Cardiac muscle cell (in vitro differentiated cells and primary cell): ENCODE measurements around the gene TGFB2. TPM values are rescaled to one million over a fixed set of nuclear protein-coding genes. Genes with fewer than 3 reads are reported as not detected.

Experiments
- DNase-seq, 2 donors: peaks; one replicate each; pipeline versions ENCODE4 v3.0.0 to v3.0.0-alpha.2; 2010 to 2017; ENCODE audit warnings: low read depth in 1 of 2, low spot score in 1 of 2
- H3K27ac ChIP-seq: fragments of 200-600 bp; sonication (generic); 2 replicates; pipeline ENCODE4 v1.5.1; 2016
- H3K27me3 ChIP-seq: fragments of 200-600 bp; sonication (generic); 2 replicates; pipeline ENCODE4 v1.6.0; 2016; ENCODE audit warnings: control low read depth
- H3K36me3 ChIP-seq: fragments of 200-600 bp; sonication (generic); 2 replicates; pipeline ENCODE4 v1.5.1; 2016; ENCODE audit warnings: control low read depth
- H3K4me1 ChIP-seq: fragments of 200-600 bp; sonication (generic); 2 replicates; pipeline ENCODE4 v1.8.1; 2017; ENCODE audit warnings: low read depth, mild to moderate bottlenecking, mixed run types
- H3K4me3 ChIP-seq: fragments of 200-600 bp; sonication (generic); 2 replicates; pipeline ENCODE4 v1.5.1; 2016; ENCODE audit warnings: mild to moderate bottlenecking
- H3K9me3 ChIP-seq: fragments of 200-600 bp; sonication (generic); 2 replicates; pipeline ENCODE4 v1.5.1; 2017; ENCODE audit warnings: low read depth, mild to moderate bottlenecking, control low read depth
- polyA plus RNA-seq: library from polyadenylated mRNA; unstranded; fragments of >200 nt; fragmentation: Nextera tagmentation; extraction: Ambion mirVana; gene quantifications from 2 replicates; pipeline ENCODE4 v1.2.1, GENCODE V29; 2016
- total RNA-seq: library from RNA; depleted of rRNA; stranded (reverse); fragments of >200 nt; gene quantifications from 2 replicates; pipeline ENCODE4 v1.2.3, GENCODE V29; 2016
- TF ChIP-seq, protein P1 (sequence below): IDR thresholded peaks from 2 replicates; pipeline ENCODE4 v1.5.1; 2012; ENCODE audit warnings: low read depth, mild to moderate bottlenecking, low read length

TGFB2 gene
- total and polyA plus RNA-seq, 2 experiments from 2014 or later, result 132 to 171 TPM

DNA sequence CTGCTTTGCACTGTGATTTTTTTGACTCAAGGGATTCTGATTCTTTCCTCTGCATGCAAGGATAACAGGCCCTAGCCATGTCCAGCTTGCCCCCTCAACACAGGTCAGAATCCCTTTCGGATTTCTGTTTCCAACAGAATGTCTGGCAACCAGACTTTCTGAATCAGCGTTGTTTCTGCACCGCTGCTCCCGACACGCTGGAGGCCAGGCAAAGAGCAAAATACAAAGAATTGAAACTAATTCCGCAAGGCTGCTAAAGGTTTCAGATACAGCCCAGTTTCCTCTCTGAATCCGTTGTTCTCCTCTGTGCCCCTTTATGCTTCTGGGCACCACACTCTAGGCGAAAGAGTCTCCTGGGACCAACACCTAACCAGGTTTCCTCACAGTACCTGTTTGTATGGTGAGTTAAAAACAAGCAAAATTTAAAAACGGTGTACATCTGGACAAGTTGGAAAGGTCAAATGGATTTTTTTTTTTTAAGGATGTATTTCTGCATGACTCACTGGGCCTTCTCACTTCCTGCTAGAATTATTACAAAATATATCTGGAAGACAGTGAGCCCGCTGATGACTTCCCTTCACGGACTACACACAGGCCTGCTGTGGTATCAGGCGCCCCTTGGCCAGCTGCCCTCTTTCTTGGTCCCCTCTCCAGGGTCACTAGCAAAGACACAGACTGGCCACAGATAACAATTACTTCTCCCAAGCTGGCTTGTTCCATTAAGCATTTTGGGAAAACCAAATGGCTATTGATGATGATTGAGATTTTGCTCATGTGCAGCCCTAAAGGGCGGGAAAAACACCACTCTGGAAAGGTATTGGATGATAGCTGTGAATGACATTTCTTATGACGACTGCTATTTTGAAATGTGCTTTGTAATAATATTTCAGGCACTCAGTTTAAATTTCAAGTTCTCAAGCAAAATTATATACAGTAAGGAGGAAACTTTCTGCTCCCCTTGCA, 118.3 kb downstream of the TGFB2 start:
- H3K27me3 ChIP-seq, result no peaks in the 10 kb centered on the region
- peak in 1 of 2 donors; percentile 77 for DNase-seq
- peak overlapping the region; percentile 71 for H3K27ac ChIP-seq
- TF ChIP-seq, protein P1, sequence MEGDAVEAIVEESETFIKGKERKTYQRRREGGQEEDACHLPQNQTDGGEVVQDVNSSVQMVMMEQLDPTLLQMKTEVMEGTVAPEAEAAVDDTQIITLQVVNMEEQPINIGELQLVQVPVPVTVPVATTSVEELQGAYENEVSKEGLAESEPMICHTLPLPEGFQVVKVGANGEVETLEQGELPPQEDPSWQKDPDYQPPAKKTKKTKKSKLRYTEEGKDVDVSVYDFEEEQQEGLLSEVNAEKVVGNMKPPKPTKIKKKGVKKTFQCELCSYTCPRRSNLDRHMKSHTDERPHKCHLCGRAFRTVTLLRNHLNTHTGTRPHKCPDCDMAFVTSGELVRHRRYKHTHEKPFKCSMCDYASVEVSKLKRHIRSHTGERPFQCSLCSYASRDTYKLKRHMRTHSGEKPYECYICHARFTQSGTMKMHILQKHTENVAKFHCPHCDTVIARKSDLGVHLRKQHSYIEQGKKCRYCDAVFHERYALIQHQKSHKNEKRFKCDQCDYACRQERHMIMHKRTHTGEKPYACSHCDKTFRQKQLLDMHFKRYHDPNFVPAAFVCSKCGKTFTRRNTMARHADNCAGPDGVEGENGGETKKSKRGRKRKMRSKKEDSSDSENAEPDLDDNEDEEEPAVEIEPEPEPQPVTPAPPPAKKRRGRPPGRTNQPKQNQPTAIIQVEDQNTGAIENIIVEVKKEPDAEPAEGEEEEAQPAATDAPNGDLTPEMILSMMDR, result peak; percentile 6
- no peaks in the 10 kb centered on the region for H3K36me3 ChIP-seq
- no peak overlapping the region for H3K4me3 ChIP-seq
- H3K4me1 ChIP-seq, result peaks cover 43% of the 10 kb centered on the region
- H3K9me3 ChIP-seq, result no peaks in the 10 kb centered on the region

DNA sequence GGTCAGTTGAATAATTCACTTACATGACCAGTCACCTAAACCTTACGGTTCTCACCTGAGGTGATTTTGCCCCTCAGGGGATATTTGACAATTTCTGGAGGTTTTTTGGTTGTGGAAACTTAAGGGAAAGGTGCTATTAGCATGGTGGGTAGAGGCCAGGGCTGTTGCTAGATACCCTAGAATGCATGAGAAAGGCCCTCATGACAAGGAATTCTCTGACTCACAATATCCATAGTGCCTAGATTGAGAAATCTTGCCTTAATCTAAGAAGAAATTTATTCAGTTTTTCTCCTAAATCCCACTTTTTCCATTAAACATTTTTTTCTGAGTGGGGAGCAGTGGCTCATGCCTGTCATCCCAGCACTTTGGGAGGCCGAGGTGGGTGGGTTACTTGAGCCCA, 119.7 kb downstream of the TGFB2 start:
- Histone ChIP-seq H3K27ac (no peak overlapping the region), H3K9me3 (no peaks in the 10 kb centered on the region), H3K4me3 (no peak overlapping the region), H3K27me3 (no peaks in the 10 kb centered on the region), H3K36me3 (no peaks in the 10 kb centered on the region), H3K4me1 (peaks cover 29% of the 10 kb centered on the region)
- no peak for DNase-seq
- TF ChIP-seq, protein P1, result no peak

DNA sequence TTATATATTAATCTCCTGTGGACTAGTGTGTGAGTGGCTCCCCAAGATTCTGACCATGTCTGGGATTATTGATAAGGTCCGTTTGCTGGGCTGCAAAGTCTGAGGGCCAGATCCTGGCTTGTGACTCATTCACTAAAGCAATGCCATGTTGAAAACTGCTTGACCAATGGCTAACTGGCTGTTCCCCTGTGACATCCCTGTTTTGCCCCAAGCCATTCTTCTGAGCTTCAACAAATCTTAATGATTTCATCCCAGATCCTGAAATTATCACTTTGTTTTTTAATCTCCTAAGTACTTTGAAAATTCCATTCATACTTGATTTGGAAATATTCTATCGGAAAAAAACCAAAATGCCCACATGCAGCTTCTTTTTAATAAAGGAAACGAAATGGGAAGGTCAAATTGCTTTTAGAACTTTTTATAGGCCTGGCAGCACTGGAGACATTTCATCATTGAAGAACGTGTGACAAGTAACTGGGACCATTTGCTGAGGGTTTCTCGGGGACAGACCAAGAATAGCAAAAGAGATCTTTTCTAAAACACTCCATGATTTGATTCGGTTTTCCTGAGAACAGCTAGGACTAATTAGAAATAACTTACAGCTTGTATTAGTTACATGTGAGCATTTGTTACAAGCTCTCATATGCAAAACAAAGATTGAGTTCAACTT, 121.3 kb downstream of the TGFB2 start:
- no peaks in the 10 kb centered on the region for H3K27me3 ChIP-seq
- H3K36me3 ChIP-seq, result no peaks in the 10 kb centered on the region
- H3K9me3 ChIP-seq, result no peaks in the 10 kb centered on the region
- TF ChIP-seq, protein P1, result no peak
- DNase-seq, result no peak
- no peak overlapping the region for H3K4me3 ChIP-seq
- H3K4me1 ChIP-seq, result peaks cover 19% of the 10 kb centered on the region
- H3K27ac ChIP-seq, result no peak overlapping the region

DNA sequence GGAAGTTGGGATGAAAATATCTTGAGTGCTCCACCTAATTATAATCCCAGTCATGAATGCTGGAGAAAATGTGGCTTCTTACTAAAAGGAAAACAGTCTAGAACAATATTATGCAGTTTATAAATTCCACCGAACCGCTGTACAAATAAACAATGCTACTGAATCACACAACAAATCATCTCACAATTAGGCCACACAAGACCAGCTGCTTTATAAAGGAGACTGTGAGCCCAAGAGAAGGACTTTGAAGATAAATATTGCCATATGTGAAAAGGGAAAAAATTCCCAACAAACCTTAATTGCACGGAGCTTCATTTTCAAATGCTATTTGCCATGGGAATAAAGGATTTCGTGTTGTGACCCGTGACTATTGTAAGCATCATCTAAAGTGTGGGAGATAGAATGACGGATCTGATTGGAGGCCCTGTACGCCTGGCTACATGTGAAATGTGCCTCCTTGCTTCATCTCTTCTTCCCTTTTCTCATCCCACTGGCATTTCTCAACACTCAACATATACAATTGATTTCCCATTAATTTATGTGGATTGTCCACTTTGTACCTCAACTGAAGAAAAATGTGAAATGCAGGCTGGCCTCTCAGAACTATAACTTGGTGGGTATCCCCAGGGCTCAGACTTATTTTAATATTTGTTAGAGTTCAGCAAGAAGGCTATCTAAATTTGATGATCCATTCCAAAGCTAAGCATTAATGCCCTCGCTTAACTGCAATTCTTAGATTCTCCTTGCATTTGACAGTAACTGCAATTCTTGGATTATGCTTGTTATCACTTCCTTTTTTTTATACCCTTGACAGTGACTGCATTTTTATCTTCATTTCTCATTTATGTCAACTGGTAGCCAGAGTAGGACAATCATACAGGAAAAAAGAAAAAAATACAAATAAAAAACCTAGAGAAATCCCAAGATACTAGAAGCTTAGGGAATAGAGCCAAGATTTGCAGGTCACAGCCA, 122.3 kb downstream of the TGFB2 start:
- Histone ChIP-seq H3K4me1 (peaks cover 17% of the 10 kb centered on the region), H3K36me3 (no peaks in the 10 kb centered on the region), H3K27ac (no peak overlapping the region), H3K4me3 (no peak overlapping the region), H3K9me3 (no peaks in the 10 kb centered on the region), H3K27me3 (no peaks in the 10 kb centered on the region)
- TF ChIP-seq, protein P1, result no peak
- no peak for DNase-seq

DNA sequence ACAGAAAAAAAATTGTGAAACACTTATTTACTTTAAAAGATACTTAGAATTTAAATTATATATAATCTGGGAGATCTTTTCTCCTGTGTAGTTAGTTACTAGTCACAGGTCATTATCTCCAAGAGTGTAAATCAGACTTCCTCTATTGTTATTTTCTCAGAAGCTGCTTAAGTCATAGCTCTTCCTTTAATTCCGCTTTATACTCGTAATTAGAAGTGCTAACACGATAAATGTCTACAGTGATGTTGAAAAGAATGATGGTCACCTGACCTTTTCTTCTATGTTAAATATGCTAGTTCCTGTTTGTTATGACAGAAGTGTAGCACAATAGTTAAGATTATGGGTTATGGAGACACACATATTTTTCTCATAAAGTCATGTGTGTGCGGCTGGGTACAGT, 123.6 kb downstream of the TGFB2 start:
- H3K36me3 ChIP-seq, result no peaks in the 10 kb centered on the region
- TF ChIP-seq, protein P1, result no peak

More for the DNA sequence above, 123.6 kb downstream of the TGFB2 start:
- Histone ChIP-seq H3K9me3 (no peaks in the 10 kb centered on the region), H3K27ac (no peak overlapping the region), H3K4me3 (no peak overlapping the region), H3K4me1 (peaks cover 6% of the 10 kb centered on the region), H3K27me3 (no peaks in the 10 kb centered on the region)
- DNase-seq, result no peak
